Measurements from ENCODE around the gene ARFGAP3.

Gene ARFGAP3, protein sequence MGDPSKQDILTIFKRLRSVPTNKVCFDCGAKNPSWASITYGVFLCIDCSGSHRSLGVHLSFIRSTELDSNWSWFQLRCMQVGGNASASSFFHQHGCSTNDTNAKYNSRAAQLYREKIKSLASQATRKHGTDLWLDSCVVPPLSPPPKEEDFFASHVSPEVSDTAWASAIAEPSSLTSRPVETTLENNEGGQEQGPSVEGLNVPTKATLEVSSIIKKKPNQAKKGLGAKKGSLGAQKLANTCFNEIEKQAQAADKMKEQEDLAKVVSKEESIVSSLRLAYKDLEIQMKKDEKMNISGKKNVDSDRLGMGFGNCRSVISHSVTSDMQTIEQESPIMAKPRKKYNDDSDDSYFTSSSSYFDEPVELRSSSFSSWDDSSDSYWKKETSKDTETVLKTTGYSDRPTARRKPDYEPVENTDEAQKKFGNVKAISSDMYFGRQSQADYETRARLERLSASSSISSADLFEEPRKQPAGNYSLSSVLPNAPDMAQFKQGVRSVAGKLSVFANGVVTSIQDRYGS

DNA sequence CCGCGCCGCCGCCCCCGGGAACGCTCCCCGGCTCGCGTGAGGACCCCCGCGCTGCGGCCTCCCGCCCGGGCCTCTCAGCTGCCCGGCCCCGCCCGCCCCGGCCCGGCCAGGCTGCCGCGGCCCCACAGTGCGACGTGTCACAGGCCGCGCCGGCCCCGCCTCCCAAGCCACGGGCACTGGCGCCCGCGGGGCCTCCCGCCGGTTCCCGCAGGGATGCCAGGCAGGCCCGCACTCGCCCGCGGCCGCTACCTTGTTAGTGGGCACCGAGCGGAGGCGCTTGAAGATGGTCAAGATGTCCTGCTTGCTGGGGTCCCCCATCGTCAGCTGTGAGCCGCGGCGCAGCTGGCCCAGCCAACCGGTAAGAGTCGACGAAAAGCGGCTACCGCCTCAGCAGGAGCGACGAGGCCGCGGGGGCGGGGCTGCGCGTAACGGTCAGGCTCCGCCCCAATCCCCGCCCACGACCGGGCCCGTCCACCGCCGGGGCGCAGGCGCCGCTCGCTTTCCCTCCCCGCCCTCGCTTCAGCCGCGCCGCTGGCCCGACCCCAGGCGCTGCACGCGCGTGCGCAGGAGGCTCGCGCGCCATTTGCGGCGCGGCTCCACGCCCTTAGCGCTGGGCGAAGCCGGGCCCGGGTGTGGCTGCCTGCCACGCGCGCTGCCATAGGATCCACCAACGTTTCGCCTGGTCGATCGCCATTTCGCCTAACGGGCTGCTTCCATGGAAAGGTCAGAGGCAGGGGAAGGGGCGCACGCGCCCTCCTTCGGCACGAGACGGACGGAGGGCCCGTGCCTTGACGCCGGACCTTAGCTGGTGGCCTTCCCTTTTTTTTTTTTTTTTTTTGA lies at the start of gene ARFGAP3:
Gene ARFGAP3 (minus strand): TSS at position 409 of the 840 bp plus-strand sequence. CDS start 91 bp downstream, at position 318.
- peak; percentile 79 to 94 (median 90) for DNase-seq

DNA sequence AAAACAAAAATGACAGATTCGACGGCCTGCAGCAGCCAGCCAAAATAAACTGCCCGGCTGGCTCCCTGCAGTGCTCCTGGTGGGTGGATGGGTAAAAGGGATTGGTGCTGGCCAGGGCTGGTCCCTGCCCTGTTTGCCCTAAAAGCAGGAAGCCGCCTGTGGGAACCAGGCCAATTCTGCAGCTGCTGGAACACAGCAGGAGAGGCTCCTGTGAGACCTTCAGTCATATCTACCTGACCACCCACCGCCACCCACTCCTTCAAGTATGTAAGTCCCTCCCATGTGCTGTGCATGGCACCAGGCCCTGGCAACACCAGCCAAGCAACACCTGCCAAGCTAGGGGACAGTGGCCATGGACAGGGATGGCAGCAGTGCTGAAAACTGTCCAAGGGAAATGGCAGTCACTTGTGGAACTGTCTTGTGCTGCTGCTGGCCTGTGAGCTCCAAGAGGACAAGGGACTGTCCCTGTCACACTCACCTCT lies 48.7 kb upstream of the ARFGAP3 start:
- DNase-seq, result no peak

DNA sequence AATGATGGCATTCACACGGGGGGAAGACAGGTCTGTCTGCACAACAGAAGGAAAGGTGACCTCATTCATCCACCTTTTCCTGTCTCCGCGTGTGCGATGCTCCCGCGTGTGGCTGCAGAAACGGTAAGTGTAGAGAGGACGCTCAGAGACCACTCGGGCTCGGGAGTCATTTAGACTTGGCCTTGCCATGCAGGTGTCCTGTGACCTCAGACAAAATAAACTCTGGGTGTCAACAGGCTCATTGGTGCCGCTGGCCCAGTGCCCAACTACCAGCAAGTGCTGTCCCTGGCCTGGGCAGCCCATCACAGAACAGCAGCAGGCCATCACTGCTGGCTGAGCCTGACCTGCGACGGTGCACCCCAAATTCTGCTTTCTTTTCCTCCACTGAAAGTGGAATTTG lies 48.1 kb upstream of the ARFGAP3 start:
- DNase-seq, result no peak

DNA sequence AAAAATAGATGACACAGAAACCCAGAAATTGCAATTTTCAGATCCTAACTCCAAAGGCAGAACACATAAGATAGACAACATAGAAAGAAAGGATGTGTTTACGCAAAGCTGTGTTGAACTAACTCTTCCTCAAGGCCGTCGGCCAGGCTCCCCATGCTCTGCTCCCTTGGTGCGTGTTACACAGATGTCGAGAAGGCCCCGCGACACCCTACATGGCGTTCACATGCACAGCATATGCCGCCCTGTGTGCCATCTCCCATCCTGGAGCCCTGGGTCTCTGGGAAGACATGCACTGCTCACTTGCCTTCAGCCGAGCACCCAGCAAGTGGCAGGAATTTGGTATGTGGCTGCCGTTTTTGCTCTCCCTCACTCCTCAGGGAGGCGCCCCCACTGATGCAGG lies 47.0 kb upstream of the ARFGAP3 start:
- DNase-seq, result no peak

- DNase-seq, result no peak
Measured at GRCh38 chr22:42902875-42903510, 45.9 kb upstream of the ARFGAP3 start.

GRCh38 chr22:42901790-42902508 lies 44.9 kb upstream of the ARFGAP3 start:
- DNase-seq, result no peak

GRCh38 chr22:42897960-42898359 lies 40.9 kb upstream of the ARFGAP3 start:
- no peak for DNase-seq

DNA sequence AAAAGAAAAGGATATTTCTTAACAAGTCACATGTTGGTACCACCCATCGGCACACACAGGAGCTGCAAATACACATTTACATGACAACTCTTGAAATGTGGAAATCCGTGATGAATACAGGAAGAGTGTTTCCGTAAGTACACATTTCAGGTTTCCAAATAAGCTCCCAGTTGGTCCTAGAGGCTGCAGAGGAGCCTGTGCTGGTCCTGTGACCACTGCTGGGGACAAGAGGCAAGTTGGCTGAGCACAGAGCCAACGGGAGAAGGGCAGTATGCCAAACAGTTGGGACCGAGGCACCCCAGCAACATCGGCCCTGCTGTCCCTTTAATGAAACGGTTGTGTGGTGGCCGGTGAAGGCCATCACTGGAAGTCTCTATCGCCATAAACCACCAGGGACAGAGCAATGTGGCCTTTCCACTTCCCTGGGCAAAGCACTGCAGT lies 38.5 kb upstream of the ARFGAP3 start:
- no peak for DNase-seq

DNA sequence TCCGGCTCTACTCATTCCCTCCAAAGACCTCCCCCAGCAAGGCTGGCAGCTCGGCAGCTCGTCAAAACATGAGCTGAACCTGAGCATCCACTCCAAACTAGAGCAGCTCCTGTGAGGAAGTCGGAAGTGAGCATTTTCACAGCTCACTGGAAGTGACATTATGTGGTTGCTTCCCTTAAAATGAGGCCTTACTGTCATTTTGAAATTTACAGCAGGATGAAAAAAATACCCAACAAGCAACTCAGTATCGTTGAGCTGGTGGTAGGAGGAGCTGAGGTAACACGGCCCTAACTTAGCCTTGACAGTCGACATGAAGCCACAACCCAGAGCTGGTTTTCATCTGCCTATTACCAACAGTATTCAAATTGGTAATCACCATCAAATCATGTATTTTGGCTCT lies 38.0 kb upstream of the ARFGAP3 start:
- DNase-seq, result no peak

GRCh38 chr22:42893371-42894150 lies 36.5 kb upstream of the ARFGAP3 start:
- DNase-seq, result no peak

DNA sequence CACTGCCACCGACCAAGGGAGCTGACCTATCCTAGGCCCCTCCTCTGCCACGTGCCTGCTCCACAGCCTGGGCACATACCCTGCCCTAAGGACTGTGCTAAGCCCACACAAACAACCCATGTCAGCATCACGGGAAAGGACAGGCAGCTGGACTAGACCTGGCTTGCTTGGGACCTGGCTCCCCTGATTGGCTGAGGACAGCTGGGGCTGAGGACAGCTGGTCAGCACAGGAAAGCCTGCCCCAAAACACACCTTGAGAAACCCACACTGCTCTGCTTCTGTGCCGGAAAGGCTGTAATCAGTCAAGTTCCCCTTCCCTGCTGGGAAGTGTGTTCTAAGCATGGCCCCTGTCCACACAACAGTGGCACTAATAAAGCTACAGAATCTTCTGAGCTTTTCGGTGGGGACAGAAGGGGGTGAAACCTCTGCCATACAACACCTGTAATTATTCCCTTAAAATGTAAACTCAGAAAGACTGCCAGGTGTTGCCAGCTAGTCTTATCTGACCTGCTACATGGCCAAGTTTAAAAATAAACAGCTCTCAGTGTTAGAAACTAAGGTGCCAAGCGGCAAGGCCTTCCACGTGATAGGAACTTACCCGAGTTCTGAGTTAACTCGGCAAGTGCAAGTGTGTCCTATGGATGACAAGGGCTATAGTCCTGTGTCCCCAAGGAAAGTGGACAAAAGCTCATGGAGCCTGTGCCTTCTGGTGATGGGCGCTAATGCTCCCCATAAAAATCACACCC lies 35.7 kb upstream of the ARFGAP3 start:
- no peak for DNase-seq

- no peak for DNase-seq
Measured at GRCh38 chr22:42892156-42892555, 35.1 kb upstream of the ARFGAP3 start.

GRCh38 chr22:42891696-42892095 lies 34.6 kb upstream of the ARFGAP3 start:
- no peak for DNase-seq

DNA sequence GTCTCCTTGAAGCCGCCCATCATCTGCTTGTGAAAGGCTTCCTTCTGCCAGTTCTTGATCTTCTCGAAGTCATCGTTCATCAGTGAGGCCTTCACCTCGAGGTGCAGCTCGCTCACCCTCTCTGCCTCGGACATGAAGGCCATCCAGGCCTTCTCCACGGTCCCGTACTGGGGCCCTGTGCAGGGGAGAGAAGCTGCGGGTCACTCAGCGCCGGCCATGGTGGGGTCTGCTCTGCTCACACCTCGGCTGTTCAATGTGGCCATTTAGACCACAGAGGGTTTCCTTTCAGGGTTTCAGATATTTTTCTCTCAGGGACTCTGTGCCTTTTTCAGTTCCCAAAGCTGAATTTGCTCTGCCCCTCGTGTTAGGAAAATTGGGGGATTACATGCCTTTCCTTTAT lies 33.9 kb upstream of the ARFGAP3 start:
- DNase-seq, result no peak

DNA sequence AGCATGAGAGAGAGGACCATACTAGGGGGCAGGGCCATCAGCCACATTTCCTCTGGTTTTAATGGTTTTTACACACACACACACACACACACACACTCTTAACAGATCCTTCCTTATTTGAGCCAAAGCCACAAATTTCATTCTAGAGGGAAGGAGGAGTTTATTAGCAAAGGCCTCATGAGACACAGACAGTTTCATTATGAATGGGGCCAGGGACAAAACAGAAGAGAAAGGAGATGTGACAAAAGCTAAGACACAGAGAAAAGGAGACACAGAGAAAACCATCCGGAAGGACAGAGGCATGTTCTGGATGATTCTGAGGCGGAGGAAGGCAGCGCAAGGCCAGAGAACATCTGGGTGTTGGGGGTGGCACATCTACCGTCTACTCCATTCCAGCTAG lies 32.2 kb upstream of the ARFGAP3 start:
- no peak for DNase-seq

DNA sequence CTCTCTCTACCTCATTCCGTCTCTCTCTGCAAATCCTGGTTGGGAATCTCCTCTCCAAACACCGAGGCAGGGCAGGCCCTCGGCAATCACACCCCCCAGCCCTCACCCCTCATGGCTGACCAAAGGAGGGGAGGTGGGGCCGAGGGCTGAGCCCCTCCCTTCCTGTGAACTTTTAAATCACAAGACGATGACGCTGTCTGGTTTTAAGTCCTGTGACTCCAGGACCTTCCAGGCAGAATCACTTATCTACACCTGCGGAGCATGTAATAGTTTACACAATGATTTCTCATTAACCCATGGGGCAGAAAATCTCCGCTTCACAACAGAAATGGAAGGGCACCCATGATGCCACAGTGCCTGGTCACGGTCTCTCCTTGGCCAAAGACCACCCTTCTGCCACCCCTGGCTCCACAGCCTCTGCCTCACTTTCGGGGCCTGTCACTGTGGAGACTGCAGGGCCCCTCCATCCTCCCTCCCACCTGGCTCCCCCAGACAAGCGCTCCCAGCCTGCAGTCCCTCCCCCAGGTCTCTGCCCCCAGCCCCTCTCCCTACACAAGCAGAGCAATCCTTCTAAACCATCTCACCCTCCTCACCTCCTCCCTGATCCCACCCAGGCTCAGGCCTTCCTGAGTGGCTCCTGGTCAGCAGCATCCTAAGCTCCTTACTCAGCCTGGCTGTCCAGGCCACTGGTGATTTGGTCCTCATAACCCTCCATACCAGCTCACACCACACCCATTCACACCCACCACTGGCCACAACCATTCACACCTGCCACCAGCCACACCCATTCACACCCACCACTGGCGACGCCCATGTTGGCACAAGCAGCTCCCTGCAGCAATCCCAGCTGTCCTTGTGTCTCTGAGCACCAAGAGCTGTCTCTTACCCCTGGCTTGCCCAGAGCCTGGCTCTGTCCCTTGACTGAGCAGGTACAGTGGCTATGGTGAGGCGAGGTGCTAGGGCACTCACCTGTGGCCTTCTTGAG lies 30.7 kb upstream of the ARFGAP3 start:
- no peak for DNase-seq

- DNase-seq, result no peak
Measured at GRCh38 chr22:42887120-42887519, 30.0 kb upstream of the ARFGAP3 start.

DNA sequence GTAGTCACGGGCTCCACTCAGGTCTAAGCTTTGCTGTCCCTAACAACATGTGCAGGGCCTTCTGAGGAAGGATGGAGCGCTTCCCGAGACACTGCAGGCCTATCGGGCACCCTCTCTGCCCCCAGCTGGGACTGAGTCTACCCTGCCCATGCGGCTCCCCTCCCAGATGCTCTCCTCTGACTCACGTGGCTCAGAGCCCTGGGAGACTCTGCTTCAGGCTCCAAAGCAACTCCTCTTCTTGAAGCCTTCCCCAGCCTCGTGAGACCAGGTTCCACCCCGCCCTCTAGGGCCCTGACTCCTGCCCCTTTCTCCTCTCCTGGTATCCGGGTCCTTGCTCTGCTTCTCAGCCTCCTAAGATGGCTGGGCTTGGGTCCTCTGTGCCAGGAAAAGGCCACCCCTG lies 28.4 kb upstream of the ARFGAP3 start:
- DNase-seq, result no peak

GRCh38 chr22:42884616-42885375 lies 27.7 kb upstream of the ARFGAP3 start:
- DNase-seq, result no peak

Measured in activated CD4-positive, CD25-positive, alpha-beta regulatory T cell (primary cell).